Left renal pelvis (tissue), 4 donors: Measurements from ENCODE around the gene ABCA2. TPM values are rescaled to one million over a fixed set of nuclear protein-coding genes. Genes with fewer than 3 reads are reported as not detected.
"Not testable (repeated sequence)": the region's sequence is repeated elsewhere in the genome, so short reads cannot be mapped to it uniquely, and the experiment has no call there.

Experiments used
- DNase-seq, 4 donors: peaks; one replicate each; pipeline ENCODE4 v3.0.0-alpha.2; 2013; ENCODE audit warnings: low read depth in 4 of 4, low spot score in 3 of 4
- polyA plus RNA-seq, 4 donors: library from polyadenylated mRNA; unstranded; fragments of 120-200 nt; gene quantifications; one replicate each; pipeline ENCODE4 v1.2.1, GENCODE V29; 2013; ENCODE audit not compliant: insufficient read length in 4 of 4

ABCA2 gene
- polyA plus RNA-seq, 4 donors: 18.7 to 52.8 (median 39.7) TPM

DNA sequence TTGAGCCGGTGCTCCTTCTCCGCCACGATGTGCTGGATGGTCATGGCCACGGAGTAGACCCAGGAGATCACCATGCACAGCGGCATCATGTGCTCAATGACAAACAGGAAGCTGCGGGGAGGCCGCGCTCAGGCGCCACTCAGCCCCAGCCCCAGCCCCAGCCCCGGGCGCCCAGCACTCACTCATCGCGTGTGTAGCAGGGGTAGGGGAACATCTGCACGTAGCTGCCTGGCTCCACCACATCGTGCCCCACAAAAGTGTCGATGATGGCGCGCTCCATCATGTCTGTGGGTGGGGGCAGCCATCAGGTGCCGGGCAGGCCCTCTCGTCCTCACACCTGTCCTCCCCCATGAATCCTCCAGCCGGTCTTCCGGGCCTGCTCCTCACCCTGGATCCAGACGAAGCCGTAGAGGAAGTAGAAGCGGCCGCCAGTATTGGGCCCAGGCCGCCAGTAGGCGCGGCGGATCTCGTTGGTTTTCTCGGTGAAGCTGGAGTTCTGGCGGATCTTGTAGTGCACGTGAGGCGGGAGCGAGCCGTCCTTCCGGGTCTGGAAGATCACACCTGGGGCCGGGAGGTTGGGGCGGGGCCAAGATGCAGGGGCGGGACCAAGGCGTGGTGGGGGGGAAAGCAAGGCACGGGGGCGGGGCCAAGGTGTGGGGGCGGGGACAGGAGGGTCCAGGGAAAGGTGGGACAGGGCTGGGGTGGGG is 10.1 kb downstream of the ABCA2 start:
- no peak for DNase-seq

DNA sequence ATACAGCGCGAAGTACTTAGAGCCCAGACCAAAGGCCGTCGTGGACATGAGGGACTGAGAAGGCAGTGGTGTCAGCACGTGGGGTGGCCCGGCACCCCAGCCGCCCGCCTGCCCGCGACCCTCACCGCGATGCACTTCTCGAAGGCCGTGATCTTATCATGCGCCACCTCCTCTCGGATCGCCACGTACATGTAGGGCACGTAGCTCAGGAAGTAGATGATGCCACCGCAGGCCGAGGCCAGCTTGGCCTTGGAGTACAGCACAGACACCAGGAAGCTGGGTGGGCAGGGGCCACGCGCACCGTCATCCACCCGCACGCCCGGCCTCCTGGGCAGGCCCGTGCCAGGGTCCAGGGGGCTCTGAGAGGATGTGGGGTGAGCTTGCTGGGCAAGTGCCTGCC is 11.0 kb downstream of the ABCA2 start:
- no peak for DNase-seq

DNA sequence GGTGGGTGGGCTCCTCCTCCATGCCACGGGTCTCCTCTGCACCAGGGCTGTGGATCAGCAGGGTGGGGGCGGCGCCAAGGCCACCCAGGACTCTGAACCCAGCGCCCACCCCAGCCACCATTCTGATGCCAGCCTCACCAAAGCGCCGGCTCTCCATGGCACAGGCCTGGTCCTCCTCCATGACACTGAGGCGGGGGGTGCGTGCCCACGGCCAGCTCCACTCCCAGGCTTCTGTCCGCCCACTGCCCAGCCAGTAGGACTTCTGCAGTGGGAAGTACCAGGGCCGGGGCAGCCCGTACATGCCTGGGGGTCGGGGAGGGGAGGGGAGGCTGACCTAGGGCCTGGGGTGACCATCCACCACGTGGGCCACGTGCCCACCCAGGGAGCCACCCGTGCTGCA is 11.6 kb downstream of the ABCA2 start:
- DNase-seq: no peak

DNA sequence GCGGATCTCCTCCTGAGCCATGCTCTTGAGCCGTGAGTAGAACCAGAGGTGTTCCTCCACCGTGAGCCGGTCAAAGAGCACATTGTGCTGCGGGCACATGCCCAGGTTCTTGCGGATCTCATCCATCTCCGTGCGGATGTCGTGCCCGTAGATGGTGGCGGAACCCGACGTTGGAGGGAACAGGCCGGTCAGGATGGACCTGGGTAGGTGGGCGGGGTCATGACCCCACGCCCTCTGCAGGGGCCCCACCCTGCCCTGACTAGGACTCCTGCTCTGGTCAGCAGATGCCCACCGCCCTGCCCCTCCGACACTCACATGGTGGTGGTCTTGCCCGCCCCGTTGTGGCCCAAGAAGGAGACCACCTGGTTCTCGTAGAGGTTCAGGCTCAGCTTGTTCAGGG is 12.1 kb downstream of the ABCA2 start:
- no peak for DNase-seq

DNA sequence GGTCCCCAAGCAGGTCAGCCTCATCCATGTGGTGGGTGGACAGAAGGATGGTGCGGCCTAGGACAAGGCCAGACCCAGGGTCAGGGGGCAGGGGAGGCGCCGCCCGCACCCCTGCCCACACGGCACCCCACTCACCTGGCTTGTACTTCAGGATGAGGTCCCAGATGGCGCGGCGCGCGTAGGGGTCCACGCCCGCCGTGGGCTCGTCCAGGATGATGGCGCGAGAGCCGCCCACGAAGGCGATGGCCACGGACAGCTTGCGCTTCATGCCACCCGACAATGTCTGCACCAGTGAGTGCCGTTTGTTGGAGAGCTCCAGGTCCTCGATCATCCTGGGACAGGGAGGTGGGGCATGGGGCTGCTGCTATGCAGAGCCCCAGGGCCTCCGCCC is 12.5 kb downstream of the ABCA2 start:
- DNase-seq: no peak

DNA sequence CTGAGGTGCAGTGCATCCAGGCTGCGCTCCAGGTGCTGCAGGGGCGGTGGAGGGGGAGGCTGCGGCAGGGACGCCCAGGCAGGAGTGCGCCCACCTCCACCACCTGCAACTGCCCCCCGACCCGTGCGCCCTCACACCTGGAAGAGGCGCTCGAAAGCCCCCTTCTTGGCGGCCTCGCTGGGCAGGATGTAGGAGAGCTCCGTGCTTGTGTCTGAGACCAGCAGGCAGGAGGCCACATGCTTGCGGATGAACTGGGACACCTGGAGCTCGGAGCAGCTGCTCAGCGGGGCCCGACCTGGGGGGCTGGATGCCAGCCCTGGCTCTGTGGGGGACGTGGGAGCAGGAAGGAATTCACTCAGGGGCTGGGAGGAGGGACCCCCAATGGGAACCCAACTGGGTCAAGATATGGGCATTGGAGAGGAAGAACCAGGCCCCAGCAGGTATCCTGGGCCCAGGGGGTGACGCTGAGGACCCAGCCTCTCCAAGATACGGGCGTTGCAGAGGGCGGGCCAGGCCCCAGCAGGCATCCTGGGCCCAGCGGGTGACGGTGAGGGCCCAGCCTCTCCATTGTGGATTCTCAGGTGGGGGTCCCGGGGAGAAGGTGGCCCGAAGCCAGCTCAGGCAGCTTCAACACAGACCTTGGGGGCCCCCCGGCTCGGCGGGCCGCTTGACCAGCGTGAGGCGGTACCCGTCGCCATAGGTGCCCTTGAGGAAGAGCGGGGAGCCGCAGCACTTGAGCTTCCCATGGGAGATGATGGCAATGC is 13.1 kb downstream of the ABCA2 start:
- DNase-seq: no peak

DNA sequence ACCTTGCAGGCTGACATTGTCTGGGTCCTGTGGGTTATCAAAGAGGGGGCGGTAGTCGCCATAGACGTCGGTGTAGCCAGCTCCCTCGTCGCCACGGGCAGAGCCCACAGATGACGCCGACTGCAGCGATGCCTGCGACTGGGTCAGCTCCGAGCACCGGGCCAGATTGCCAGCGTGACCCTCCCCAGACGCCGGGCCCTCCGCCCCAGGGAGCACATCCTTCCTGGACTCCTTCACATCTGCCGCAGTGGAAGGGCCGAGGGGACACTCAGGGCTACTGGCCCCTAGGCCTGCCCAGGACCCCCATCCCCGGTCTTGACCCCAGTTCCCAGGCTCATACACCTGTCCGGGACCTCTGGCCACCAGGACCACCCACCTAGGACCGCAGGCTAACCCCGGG is 13.9 kb downstream of the ABCA2 start:
- DNase-seq: no peak

DNA sequence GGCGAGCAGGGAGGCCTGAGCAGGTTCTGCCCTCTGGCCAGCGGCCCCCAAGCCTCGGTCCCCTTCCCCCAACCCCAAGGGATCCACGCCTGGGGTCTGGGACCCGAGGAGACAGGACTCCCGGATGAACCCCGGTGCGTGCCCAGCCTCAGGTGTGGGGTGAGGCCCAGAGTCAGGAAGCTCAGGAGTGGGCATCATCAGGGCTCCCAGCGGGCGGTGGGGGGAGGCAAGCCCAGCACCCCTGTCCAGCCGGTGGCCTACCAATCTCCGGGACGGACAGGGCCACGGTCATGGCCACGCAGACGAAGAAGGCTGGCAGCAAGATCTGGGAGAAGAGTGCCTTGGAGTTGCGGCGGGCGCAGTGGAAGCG is 14.5 kb downstream of the ABCA2 start:
- DNase-seq: no peak

DNA sequence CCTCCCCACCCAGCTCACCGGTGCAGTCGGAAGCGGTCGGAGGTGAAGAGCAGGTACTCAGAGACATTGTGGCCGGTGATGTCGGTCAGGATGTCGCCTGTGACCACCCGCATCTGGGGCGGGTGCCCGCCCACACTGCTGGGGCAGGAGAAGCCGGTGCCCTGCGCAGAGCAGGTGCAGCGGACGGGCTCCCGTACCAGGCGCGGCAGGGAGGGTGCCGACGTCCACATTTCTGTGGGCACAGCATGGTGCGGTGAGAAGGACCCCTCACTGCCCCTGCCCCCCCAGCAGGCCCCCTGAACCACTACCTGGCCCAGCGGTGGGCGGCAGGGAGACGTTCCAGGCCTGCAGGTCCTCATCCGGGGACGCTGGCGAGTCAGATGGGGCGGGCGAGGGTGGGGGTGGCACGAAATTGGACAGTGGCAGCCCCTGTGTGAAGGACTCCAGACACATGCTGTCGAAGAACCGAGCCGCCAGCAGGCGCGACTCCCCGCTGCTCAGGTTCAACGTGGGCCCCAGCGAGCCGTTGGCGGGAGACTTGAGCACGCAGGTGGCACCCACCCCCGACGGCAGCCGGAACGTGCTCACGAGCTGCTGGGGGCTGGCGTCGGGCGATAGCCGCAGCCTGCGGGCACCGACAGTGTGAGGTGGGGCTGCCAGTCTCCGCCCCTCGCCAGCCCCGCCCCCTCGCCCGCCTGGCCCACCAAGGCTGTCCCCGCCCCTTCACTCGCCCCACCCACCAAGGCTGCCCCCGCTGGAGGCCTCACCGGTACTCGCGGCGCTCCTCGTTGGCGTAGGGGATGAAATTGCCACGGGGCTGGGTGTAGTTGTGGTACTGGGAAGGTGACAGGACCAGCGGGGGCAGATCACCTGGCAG is 15.1 kb downstream of the ABCA2 start:
- no peak for DNase-seq

DNA sequence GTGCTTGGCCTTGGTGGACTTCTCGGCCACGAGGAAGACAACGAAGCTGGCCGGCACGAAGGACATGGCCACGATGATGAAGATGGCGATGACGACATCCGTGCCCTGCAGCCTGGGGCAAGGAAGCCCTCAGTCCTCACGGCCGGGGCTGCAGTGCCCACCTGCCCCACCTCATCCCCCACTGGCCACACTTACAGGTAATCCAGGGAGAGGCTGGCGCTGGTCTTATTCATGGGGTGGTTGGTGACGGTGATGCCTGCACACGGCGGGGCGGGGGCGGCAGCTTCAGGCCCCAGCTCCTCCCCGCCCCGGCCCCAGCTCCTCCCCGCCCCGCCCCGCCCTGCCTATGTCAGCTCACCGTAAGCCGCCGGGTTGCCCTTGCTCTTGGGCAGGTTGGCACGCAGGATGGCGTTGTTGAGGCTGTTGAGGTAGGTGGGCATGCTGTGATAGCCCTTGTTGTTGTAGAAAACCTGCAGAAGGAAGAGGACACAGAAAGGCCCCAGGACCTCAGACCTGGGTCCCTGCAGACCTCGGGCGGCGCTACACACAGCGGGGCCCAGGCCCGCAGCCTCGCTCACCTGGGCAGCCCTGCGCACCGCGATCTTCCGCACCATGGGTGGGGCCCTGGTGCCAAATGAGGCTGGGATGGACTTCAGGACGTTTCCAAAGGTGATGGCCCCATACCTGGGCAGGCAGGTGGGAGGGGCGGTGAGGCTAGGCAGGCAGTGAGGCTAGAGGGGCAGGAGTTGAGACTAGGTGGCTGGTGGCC is 15.9 kb downstream of the ABCA2 start:
- no peak for DNase-seq

DNA sequence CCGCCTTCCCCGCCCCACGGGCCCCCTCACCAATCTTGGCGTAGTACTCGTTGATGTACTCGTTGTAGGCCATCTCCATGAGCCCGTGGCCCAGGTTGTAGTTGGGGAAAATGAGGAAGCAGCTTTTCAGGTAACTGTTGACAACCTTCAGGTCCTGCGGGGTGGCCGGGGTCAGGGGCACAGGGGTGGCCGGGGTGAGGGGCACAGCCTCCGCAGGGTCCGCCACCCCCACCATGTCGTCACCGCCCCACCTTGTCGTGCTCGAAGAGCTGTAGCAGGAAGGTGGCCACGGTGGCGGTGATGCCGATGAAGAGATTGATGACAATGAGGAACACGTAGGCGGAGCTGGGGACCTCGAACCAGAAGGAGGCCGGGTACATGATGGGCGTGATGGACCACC is 16.9 kb downstream of the ABCA2 start:
- no peak for DNase-seq

DNA sequence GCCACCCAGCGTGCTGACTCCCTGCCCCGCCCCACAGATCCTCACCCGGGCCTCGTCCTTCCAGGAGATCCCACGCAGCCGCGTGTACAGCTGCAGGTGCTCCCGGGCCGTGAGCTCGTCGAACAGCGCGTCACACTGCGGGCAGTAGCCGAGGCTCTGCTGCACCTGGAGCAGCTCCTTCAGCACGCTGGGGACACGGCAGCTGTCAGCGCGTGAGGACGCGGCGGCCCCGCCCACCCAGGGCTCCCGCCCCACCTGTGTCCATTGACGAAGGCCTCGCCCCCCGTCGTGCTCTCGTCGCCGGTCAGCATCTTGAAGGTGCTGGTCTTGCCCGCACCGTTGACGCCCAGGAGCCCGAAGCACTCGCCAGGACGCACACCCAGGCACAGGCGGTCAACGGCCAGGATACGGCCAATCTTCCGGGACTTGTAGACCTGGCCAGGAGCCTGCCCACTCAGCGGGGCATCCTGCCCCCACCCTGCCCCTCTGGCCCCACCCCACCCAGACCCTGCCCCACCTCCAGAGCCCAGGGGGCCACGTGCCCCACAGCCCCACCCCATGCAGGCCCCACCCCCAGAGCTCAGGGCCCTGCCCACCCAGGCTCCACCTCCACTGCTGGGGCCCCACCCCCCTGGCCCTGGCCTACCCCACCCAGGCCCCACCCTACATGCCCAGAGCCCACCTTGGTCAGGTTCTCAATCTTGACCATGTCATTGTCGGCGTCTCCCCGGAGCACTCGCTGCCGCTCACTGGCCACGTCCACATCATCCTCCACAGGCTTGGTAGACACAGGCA is 17.9 kb downstream of the ABCA2 start:
- no peak for DNase-seq

DNA sequence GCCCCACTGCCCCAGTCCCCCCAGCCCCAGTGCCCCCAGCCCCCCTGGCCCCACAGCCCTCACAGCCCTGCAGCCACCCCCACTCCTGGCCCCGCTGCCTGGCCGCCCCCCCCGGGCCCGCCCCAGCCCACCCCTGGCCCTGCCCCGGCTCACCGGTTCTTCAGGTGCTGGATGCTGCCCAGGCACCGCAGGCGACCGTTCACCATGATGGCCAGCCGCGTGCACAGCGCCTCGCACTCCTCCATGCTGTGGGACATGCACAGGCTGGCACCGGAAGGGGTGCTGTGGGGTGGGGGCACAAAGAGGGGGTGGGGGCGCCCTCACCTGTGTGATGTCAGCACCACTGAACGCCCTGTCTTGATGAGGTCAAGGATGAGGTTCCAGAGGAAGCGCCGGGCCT is 18.8 kb downstream of the ABCA2 start:
- no peak for DNase-seq

DNA sequence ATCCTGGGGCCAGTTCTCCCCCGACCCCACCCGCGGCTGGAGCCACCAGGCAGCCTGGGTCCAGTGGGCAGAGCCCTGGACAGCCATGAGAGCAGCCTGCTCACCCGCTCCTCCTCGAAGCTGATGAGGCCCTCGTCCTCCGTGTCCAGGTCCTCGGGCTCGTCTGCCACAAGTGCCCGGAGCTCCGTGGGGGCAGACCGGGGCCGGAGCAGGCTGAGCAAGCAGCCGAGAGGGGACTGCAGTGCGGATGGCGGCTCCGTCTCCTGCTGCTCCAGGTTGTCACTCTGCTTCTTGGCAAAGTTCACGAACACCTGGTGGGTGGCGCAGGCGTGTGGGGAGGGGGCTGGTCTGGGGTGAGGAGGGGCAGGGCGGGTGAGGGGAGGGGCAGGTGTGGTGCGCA is 19.7 kb downstream of the ABCA2 start:
- no peak for DNase-seq

DNA sequence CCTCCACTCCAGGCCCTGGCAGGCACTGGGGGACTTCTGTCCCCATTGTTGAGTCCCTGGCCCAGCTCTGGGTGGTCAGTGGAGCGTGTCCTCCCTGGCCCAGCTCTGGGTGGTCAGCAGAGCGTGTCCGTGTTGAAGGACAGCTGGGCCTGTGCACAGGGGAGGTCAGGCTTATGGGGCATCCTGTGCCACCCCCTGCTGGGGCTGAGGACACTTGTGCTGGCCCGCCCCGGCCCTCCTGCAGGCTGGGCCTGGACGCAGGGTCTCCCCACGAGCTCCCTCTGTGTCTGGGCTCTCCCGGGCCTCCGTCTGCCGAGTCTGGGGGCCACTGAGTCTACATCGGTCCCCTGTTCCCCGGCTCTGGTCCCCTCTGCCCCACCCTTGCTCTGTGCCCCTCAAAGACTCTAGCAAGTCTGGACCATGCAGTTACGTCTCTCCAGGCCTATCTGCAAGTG is 20.2 kb downstream of the ABCA2 start:
- DNase-seq: no peak

DNA sequence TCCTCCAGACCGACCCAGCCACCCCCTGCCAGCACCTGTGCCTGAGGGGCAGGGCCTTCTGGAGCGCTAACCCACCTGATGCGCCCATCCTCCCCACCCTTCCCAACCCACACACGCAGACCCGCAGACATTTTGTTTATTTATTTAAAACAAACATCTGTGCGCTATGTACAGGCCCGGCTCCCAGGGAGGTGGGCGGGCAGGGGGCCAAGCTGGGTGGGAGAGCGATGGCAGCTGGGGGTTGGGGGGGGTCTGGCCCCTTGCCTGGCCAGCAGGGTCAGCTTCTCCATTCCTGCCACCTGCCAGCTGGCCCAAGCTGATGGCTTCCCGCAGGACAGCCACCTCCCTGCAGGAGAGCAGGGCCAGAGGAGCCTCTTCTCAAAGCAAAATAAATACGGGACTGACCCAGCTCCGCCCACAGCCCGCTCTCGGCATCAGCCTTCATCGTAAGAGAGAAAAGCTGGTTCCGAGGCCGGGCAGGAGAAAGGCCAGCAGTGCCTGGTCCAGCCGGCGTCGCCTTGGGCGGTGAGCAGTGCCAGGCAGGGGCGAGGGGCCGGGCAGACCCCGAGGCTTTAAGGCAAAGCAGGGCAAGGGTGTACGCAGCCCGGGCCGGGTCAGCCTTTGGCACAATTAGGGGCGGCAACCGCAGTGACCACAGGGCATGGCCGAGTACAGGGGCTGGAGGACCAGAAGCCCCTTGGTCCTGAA is 20.8 kb downstream of the ABCA2 start:
- DNase-seq: no peak

DNA sequence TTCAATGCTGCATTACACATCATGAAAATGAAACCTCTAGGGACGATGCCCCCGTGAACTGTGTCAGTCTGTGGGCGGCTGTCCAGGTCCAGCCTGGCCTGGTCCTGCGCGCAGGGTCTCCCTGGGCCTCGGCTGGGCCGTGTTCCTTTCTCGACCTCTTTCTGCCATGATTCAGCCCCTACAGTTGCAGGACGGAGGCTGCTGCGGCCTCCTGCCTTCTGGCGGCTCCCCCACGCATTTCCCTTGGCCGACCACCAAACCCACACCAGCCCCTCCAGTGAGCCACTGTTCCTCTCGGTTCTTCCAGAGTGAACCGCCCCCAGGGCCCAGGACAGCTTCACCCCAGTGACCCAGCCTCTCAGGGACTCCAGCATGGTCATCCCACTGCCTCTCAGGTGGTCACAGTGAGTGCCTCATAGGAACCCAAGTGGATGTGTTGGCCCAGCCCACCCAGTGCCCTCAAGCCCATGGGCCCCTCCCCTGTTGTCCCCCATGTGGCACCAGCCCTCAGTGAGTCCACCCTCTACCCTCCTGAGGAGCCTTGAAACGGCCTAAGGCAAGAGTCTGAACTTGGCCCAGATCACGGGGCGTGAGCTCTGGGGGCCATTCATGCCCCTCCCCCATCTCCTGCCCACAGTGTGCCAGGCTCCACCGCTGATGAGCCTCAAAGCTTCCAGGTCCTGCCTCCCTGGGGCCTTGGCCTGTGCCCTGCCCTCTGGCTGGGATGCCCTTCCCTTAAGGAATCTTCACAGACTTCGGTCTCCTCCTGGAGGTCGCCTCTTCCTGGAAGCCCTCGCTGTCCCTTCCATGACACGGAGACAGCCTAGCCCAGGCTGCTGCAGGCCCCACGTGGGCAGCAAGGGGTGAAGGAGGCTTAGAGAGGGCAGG is 21.7 kb downstream of the ABCA2 start:
- no peak for DNase-seq

DNA sequence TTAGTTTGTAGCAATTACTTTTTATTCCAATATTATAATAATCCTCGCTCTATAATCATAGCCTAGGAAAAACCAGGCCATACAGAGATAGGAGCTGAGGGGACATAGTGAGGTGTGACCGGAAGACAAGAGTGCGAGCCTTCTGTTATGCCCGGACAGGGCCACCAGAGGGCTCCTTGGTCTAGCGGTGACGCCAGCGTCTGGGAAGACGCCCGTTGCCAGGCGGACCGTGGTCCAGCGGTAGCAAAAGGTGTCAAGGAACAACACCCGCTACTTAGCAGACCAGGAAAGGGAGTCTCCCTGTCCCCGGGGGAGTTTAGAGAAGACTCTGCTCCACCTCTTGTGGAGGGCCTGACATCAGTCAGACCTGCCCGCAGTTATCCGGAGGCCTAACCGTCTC is 23.8 kb downstream of the ABCA2 start:
- not testable (repeated sequence) for DNase-seq
